OCI-LY3 (cell line): Measurements from ENCODE around the gene GOLGA8R.
"Not testable (repeated sequence)": the region's sequence is repeated elsewhere in the genome, so short reads cannot be mapped to it uniquely, and the experiment has no call there.

ENCODE experiments used
- H2AFZ ChIP-seq: fragments of 200-600, 300-600 bp; shearing (Covaris generic); 2 replicates; pipeline ENCODE4 v1.6.0; 2014; ENCODE audit warnings: antibody characterized with exemption, low read depth, low read length
- H3K27ac ChIP-seq: fragments of 200-600, 300-600 bp; sonication (generic); 2 replicates; pipeline ENCODE4 v1.5.1; 2014; ENCODE audit warnings: mild to moderate bottlenecking, low read length, moderate library complexity, mixed read lengths
- H3K27me3 ChIP-seq: fragments of 200-600, 300-600 bp; sonication (generic); 2 replicates; pipeline ENCODE4 v1.6.1; 2014; ENCODE audit warnings: low read depth, low read length, mixed read lengths
- H3K36me3 ChIP-seq: fragments of 200-600, 300-600 bp; sonication (generic); replicated peaks from 2 replicates; pipeline ENCODE3; 2014; ENCODE audit warnings: low read depth, low read length, mixed read lengths
- H3K4me1 ChIP-seq: fragments of 300-600, 200-600 bp; sonication (generic); 2 replicates; pipeline ENCODE4 v1.6.1; 2014; ENCODE audit warnings: low read length, mixed read lengths
- H3K4me2 ChIP-seq: fragments of 200-600, 300-600 bp; sonication (generic); 2 replicates; pipeline ENCODE4 v1.6.1; 2014; ENCODE audit warnings: low read length, mixed read lengths
- H3K4me3 ChIP-seq: fragments of 300-600, 200-600 bp; sonication (generic); 2 replicates; pipeline ENCODE4 v1.5.1; 2014; ENCODE audit warnings: antibody characterized with exemption, mild to moderate bottlenecking, low read length, moderate library complexity
- H3K79me2 ChIP-seq: fragments of 300-600, 200-600 bp; shearing (Covaris generic); 2 replicates; pipeline ENCODE4 v1.6.1; 2014; ENCODE audit warnings: mild to moderate bottlenecking, low read length, mixed read lengths
- H3K9ac ChIP-seq: fragments of 300-600, 200-600 bp; shearing (Covaris generic); 2 replicates; pipeline ENCODE4 v1.6.0; 2014; ENCODE audit warnings: mild to moderate bottlenecking, low read length, moderate library complexity
- H3K9me3 ChIP-seq: fragments of 200-600, 300-600 bp; shearing (Covaris generic); 2 replicates; pipeline ENCODE4 v1.6.1; 2014; ENCODE audit warnings: low read length, mixed read lengths; ENCODE audit not compliant: insufficient read depth
- H4K20me1 ChIP-seq: fragments of 200-600, 300-600 bp; sonication (generic); 2 replicates; pipeline ENCODE4 v1.6.1; 2016; ENCODE audit warnings: low read length, mixed read lengths; ENCODE audit not compliant: insufficient read depth

GOLGA8R gene

DNA sequence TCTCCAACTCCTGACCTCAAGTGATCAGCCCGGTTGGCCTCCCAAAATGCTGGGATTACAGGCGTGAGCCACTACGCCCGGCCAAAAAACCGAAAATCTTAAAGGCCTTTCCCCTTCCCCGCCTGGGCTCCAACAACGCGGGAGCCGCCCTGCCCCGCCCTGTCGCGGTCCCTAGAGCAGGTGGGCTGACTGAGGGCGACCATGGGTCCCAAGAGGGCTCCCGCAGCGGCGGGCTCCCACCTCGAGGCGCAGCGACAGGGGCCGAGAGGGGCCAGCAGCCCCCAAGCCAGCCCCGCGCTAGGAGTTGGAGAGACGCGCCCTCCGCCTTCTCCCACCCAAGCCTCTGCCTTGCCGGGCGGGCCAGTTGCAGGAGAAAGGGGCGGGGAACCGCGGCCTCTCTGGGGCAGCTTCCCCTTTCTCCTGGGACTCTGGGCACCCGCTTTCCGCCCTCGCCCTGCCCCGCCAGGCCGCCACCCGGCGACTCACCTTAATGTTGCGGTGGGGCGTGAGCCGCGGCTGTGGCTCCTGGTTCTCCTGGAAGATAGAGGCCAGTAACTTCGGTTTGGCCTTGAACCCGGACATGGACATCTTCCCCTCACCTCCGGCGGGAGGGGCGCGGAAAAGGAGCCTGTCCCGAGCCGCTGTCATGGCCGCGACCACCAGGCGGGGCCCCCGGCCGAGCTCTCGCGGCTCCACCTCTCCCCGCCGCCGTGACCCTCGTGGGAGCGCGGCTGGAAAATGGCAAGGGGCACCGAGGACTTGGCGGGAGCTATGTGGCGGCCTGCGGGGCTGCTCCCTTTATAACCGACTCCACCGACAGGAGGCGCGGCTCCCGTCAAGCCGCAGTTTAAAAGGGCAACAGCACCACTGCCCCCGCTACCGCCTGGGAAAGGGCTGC lies 21.0 kb downstream of the GOLGA8R start, which contains the start of gene CHRFAM7A:
Gene CHRFAM7A (minus strand): TSS at position 775 of the 898 bp plus-strand sequence. CDS start 10,189 bp downstream, outside the sequence.
- H3K4me2 ChIP-seq: not testable (repeated sequence)

GRCh38 chr15:30386318-30386887 lies 27.7 kb downstream of the GOLGA8R start:
- not testable (repeated sequence) for H3K79me2 ChIP-seq, H4K20me1 ChIP-seq, H3K27me3 ChIP-seq, H3K9me3 ChIP-seq, H2AFZ ChIP-seq, H3K27ac ChIP-seq, H3K36me3 ChIP-seq, H3K4me2 ChIP-seq, H3K9ac ChIP-seq, H3K4me3 ChIP-seq, H3K4me1 ChIP-seq

More for the DNA sequence above, 21.0 kb downstream of the GOLGA8R start, which contains the start of gene CHRFAM7A:
- H2AFZ ChIP-seq, H4K20me1 ChIP-seq, H3K4me3 ChIP-seq, H3K79me2 ChIP-seq, H3K27ac ChIP-seq, H3K9me3 ChIP-seq, H3K27me3 ChIP-seq, H3K36me3 ChIP-seq, H3K4me1 ChIP-seq, H3K9ac ChIP-seq: not testable (repeated sequence)

GRCh38 chr15:30377082-30377413 lies 37.0 kb downstream of the GOLGA8R start:
- H3K36me3 ChIP-seq, H3K4me1 ChIP-seq, H3K9ac ChIP-seq, H3K79me2 ChIP-seq, H3K4me2 ChIP-seq, H3K4me3 ChIP-seq, H3K27ac ChIP-seq, H2AFZ ChIP-seq, H3K9me3 ChIP-seq, H4K20me1 ChIP-seq, H3K27me3 ChIP-seq: not testable (repeated sequence)

- not testable (repeated sequence) for H3K4me3 ChIP-seq, H3K9ac ChIP-seq, H3K79me2 ChIP-seq, H3K4me2 ChIP-seq, H3K4me1 ChIP-seq, H2AFZ ChIP-seq, H3K27me3 ChIP-seq, H3K36me3 ChIP-seq, H3K9me3 ChIP-seq, H3K27ac ChIP-seq, H4K20me1 ChIP-seq
Observed at GRCh38 chr15:30376375-30377081, 37.5 kb downstream of the GOLGA8R start.

GRCh38 chr15:30375872-30376271 lies 38.2 kb downstream of the GOLGA8R start:
- H3K36me3 ChIP-seq, H2AFZ ChIP-seq, H3K79me2 ChIP-seq, H3K4me1 ChIP-seq, H3K9ac ChIP-seq, H3K9me3 ChIP-seq, H3K4me2 ChIP-seq, H3K27ac ChIP-seq, H3K4me3 ChIP-seq, H3K27me3 ChIP-seq, H4K20me1 ChIP-seq: not testable (repeated sequence)

- not testable (repeated sequence) for H3K27ac ChIP-seq, H3K9me3 ChIP-seq, H3K79me2 ChIP-seq, H3K9ac ChIP-seq, H3K27me3 ChIP-seq, H3K4me2 ChIP-seq, H2AFZ ChIP-seq, H3K36me3 ChIP-seq, H4K20me1 ChIP-seq, H3K4me3 ChIP-seq, H3K4me1 ChIP-seq
Observed at GRCh38 chr15:30374862-30375261, 39.2 kb downstream of the GOLGA8R start.

DNA sequence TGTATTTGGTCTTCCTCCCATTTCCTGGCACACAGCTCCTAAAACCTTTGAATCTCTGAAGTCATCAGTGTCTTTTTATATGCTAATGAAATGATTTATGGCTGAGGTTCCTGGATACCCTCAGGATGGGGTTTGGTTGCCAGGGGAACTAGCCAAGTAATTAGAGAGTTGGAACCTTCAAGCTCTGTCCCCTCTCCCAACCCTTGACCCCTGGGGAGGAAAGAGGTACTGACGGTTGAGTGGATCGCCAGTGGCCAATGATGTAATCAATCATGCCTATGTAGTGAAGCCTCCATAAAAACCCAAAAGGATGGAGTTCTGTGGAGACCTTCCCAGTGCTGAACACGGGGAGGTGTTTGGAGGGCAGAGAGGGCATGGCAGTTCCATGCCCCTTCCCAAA lies 45.8 kb downstream of the GOLGA8R start:
- H2AFZ ChIP-seq, H3K9ac ChIP-seq, H3K27me3 ChIP-seq, H3K27ac ChIP-seq, H3K4me3 ChIP-seq, H4K20me1 ChIP-seq, H3K36me3 ChIP-seq, H3K4me2 ChIP-seq, H3K4me1 ChIP-seq, H3K9me3 ChIP-seq, H3K79me2 ChIP-seq: not testable (repeated sequence)

- H3K4me1 ChIP-seq, H2AFZ ChIP-seq, H3K27ac ChIP-seq, H3K9ac ChIP-seq, H4K20me1 ChIP-seq, H3K36me3 ChIP-seq, H3K4me3 ChIP-seq, H3K9me3 ChIP-seq, H3K4me2 ChIP-seq, H3K79me2 ChIP-seq, H3K27me3 ChIP-seq: not testable (repeated sequence)
Observed at GRCh38 chr15:30367246-30367645, 46.8 kb downstream of the GOLGA8R start.

- H3K4me3 ChIP-seq, H3K4me2 ChIP-seq, H3K79me2 ChIP-seq, H4K20me1 ChIP-seq, H3K27me3 ChIP-seq, H3K9ac ChIP-seq, H3K36me3 ChIP-seq, H3K4me1 ChIP-seq, H3K27ac ChIP-seq, H2AFZ ChIP-seq, H3K9me3 ChIP-seq: not testable (repeated sequence)
Observed at GRCh38 chr15:30361404-30361803, 52.7 kb downstream of the GOLGA8R start.
